SJSA1 (cell line): Measurements from ENCODE around the gene CNIH2. TPM values are rescaled to one million over a fixed set of nuclear protein-coding genes. Genes with fewer than 3 reads are reported as not detected.
"Not testable (repeated sequence)": the region's sequence is repeated elsewhere in the genome, so short reads cannot be mapped to it uniquely, and the experiment has no call there.

Experiments used
- DNase-seq, 2 experiments: peaks; one replicate each; pipeline ENCODE4 v3.0.0-alpha.2; 2015 to 2020; ENCODE audit warnings: low spot score in 2 of 2, low read depth in 1 of 2
- H3K27ac ChIP-seq: fragments of 250-450 bp; sonication (Bioruptor Pico); 2 replicates; pipeline ENCODE4 v1.5.1; 2020; ENCODE audit warnings: mild to moderate bottlenecking, moderate library complexity
- H3K27me3 ChIP-seq: fragments of 250-450 bp; sonication (Bioruptor Pico); replicated peaks from 2 replicates; pipeline ENCODE4 v1.5.1; 2020; ENCODE audit warnings: mild to moderate bottlenecking, moderate library complexity
- H3K36me3 ChIP-seq: fragments of 250-450 bp; sonication (Bioruptor Pico); 2 replicates; pipeline ENCODE4 v1.5.1; 2020; ENCODE audit warnings: mild to moderate bottlenecking
- H3K4me1 ChIP-seq: fragments of 250-450 bp; sonication (Bioruptor Pico); replicated peaks from 2 replicates; pipeline ENCODE4 v1.6.1; 2021; ENCODE audit warnings: mild to moderate bottlenecking
- H3K4me3 ChIP-seq: fragments of 250-450 bp; sonication (Bioruptor Pico); 2 replicates; pipeline ENCODE4 v1.5.1; 2020; ENCODE audit warnings: mild to moderate bottlenecking
- H3K9me3 ChIP-seq: fragments of 250-450 bp; sonication (Bioruptor Pico); replicated peaks from 2 replicates; pipeline ENCODE4 v1.5.1; 2020; ENCODE audit warnings: mild to moderate bottlenecking
- total RNA-seq: library from RNA; depleted of rRNA; stranded (reverse); fragments of >200 nt; shearing (Covaris generic); gene quantifications from 2 replicates; pipeline ENCODE4 v1.2.3, GENCODE V29; 2014

CNIH2 gene
- total RNA-seq, 1 experiment from 2014 or later, result 2.8 TPM

GRCh38 chr11:66313321-66314185 lies 35.6 kb downstream of the CNIH2 start:
- H3K27me3 ChIP-seq, result no peaks in the 10 kb centered on the region
- H3K36me3 ChIP-seq, result peaks cover 54% of the 10 kb centered on the region
- peaks cover 64% of the 10 kb centered on the region for H3K4me1 ChIP-seq
- H3K9me3 ChIP-seq, result peaks cover 6% of the 10 kb centered on the region; the same call in 1 of the 2 replicates
- H3K4me3 ChIP-seq, result peak overlapping the region; percentile 73
- H3K27ac ChIP-seq, result peak overlapping the region; percentile 75
- peak in 1 of 2 experiments; percentile 94 for DNase-seq

DNA sequence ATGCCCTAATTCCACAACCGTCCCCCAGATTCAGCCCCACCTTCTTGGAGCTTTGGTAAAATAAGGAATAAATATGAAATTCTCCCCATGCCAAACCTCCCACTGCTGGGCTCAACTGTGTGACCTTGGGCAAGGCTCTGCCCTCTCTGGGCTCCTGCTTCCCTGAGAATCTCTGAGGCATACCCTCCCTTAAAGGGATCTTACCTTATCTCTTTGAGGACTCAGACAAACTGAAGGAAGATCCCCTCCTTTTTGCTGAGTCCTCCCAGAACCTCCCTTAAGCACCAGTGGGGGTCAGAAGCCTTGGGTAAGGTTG lies 36.2 kb downstream of the CNIH2 start:
- peaks cover 6% of the 10 kb centered on the region; the same call in 1 of the 2 replicates for H3K9me3 ChIP-seq
- H3K27me3 ChIP-seq, result no peaks in the 10 kb centered on the region
- no peak for DNase-seq
- H3K27ac ChIP-seq, result peak overlapping the region; percentile 75
- H3K36me3 ChIP-seq, result peaks cover 54% of the 10 kb centered on the region
- H3K4me1 ChIP-seq, result peaks cover 70% of the 10 kb centered on the region
- H3K4me3 ChIP-seq, result peak overlapping the region; percentile 73

- H3K9me3 ChIP-seq, result peaks cover 6% of the 10 kb centered on the region; the same call in 1 of the 2 replicates
- H3K27me3 ChIP-seq, result no peaks in the 10 kb centered on the region
- peak overlapping the region; percentile 73 for H3K4me3 ChIP-seq
- H3K4me1 ChIP-seq, result peaks cover 73% of the 10 kb centered on the region
- H3K27ac ChIP-seq, result peak overlapping the region; percentile 94
- H3K36me3 ChIP-seq, result peaks cover 54% of the 10 kb centered on the region
- DNase-seq, result peak; percentile 50 to 62
Observed at GRCh38 chr11:66314561-66315497, 36.9 kb downstream of the CNIH2 start.

DNA sequence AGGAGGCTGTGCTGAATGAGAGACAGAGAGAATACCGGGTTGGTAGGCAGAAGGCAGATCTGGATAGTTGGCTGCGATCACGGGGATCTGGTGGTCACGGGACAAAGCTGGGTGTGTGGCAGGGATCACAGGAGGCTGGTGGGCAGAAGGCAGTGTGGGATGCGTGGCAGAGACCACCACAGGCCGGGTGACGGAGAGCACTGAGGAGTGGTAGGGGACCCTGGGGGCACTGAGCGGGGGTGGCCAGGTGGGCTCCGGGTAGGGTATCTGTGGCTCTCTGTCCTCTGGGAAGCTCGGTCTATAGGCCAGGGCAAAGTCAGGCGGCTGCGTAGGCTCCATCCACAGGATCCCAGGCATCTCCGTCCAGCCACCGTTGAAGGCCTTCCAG lies 37.5 kb downstream of the CNIH2 start:
- Histone ChIP-seq H3K4me1 (peaks cover 73% of the 10 kb centered on the region), H3K9me3 (peaks cover 6% of the 10 kb centered on the region; the same call in 1 of the 2 replicates)
- DNase-seq, result peak in 1 of 2 experiments; percentile 48

GRCh38 chr11:66315921-66316811 lies 38.2 kb downstream of the CNIH2 start:
- peaks cover 6% of the 10 kb centered on the region; the same call in 1 of the 2 replicates for H3K9me3 ChIP-seq
- H3K27me3 ChIP-seq, result no peaks in the 10 kb centered on the region
- H3K4me3 ChIP-seq, result peak overlapping the region; percentile 73
- peak; percentile 71 to 82 for DNase-seq
- H3K4me1 ChIP-seq, result peaks cover 73% of the 10 kb centered on the region
- H3K36me3 ChIP-seq, result peaks cover 50% of the 10 kb centered on the region
- peak overlapping the region; percentile 94 for H3K27ac ChIP-seq

More for the DNA sequence above, 37.5 kb downstream of the CNIH2 start:
- Histone ChIP-seq H3K27ac (peak overlapping the region; percentile 94), H3K27me3 (no peaks in the 10 kb centered on the region), H3K4me3 (peak overlapping the region; percentile 73), H3K36me3 (peaks cover 52% of the 10 kb centered on the region)

- Histone ChIP-seq H3K27me3 (no peaks in the 10 kb centered on the region), H3K4me3 (peak within 1 kb of the TSS; percentile 73), H3K27ac (peak within 1 kb of the TSS; percentile 94), H3K4me1 (peaks cover 69% of the 10 kb centered on the region), H3K9me3 (peaks cover 6% of the 10 kb centered on the region; the same call in 1 of the 2 replicates), H3K36me3 (peaks cover 45% of the 10 kb centered on the region)
- peak; percentile 93 to 96 for DNase-seq
Observed at GRCh38 chr11:66316849-66317251, 38.9 kb downstream of the CNIH2 start, which contains the start of gene CD248. Gene CD248 (minus strand): TSS chr11:66317044. CDS start chr11:66317027, 17 bp downstream.

DNA sequence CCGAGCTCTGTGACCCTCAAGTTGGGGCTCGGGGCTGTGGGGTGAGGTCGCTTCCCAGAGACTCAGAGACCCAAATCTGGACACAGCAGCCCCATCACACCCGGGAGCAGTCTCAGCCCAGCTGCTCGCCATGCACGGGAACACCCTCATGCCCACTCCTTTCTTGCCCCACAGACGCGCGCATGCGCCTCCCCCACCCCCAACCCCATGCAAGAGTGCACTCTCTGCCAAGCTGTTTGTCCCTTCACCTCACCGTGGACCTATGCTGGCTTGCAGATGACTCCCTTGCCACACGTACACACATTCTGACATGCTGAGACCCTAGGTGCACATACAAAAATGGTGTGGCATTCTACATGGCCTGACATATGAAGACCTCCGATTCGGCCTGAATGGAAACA lies 39.3 kb downstream of the CNIH2 start:
- Histone ChIP-seq H3K27me3 (no peaks in the 10 kb centered on the region), H3K4me3 (peak overlapping the region; percentile 73), H3K27ac (peak overlapping the region; percentile 94), H3K36me3 (peaks cover 40% of the 10 kb centered on the region), H3K9me3 (peaks cover 6% of the 10 kb centered on the region; the same call in 1 of the 2 replicates), H3K4me1 (peaks cover 64% of the 10 kb centered on the region)
- DNase-seq, result peak; percentile 89 to 94

DNA sequence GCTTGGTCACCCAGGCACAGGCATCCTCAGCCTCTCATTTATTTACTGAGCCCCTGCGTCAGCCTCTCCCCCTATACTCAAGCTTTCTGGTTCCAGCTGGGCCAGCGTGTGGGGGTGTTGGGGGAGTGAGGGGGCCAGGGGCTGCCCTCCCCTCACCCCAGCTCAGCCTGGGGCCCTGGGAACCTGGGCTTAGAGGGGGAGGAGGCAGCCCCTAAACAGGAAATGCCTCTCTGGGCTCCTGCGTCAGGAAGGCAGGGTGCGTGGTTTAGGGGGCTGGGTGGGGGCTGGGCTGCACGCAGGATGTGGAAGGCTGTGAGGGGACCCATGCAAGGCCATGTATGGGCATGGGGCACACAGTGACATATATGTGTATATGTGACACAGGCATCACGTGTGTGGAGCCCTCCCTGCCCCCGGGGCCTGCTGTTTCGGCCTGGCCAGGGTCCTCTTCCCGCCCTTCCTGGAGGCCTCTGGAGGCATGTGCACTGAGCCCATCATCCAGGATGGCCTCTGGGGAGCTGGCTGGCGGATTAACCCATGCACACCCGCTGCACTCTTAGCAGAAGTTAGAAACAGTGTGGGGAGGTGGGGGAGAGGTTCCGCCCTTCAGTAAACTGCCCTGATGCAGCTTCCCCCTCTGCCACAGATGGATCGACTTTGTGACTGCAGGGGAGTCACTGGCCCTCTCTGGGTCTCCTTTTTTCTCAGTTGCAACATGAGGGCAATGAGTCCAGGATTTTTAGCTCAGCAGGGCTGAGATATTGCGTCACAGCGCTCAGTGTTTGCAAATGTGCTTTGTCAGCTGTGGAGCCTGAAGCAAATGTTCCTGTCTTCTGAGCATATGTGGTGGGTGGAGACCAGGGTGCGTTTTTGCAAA lies 40.0 kb downstream of the CNIH2 start:
- peaks cover 6% of the 10 kb centered on the region; the same call in 1 of the 2 replicates for H3K9me3 ChIP-seq
- DNase-seq, result peak; percentile 86 to 89
- H3K4me3 ChIP-seq, result peak overlapping the region; percentile 73
- peaks cover 39% of the 10 kb centered on the region for H3K36me3 ChIP-seq
- peaks cover 62% of the 10 kb centered on the region for H3K4me1 ChIP-seq
- H3K27ac ChIP-seq, result peak overlapping the region; percentile 94
- no peaks in the 10 kb centered on the region for H3K27me3 ChIP-seq

DNA sequence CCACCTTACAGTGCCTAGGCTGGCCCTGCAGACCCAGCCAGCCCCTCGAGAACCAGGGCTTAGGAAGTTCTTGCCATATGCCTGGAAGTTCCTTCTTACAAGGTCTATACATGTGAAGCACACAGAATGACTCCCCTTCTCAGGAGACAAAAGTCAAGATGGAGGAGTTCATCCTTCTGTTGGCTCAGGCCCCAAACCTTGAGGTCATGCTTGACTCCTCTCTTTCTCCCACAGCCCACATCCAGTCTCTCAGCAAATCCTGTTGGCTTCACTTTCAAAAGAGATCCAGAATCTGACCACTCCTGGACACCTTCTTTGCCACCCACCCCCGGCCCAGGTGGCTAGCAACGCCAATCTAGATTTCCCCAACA lies 40.6 kb downstream of the CNIH2 start:
- DNase-seq, result no peak

GRCh38 chr11:66320289-66320688 lies 42.3 kb downstream of the CNIH2 start:
- H3K27me3 ChIP-seq, H3K4me3 ChIP-seq, H3K27ac ChIP-seq, DNase-seq, H3K9me3 ChIP-seq: not testable (repeated sequence)
- H3K4me1 ChIP-seq, result peaks cover 61% of the 10 kb centered on the region
- H3K36me3 ChIP-seq, result peaks cover 16% of the 10 kb centered on the region

More for the DNA sequence above, 40.6 kb downstream of the CNIH2 start:
- peaks cover 6% of the 10 kb centered on the region; the same call in 1 of the 2 replicates for H3K9me3 ChIP-seq
- peaks cover 33% of the 10 kb centered on the region for H3K36me3 ChIP-seq
- H3K27me3 ChIP-seq, result no peaks in the 10 kb centered on the region
- peaks cover 60% of the 10 kb centered on the region for H3K4me1 ChIP-seq
- H3K4me3 ChIP-seq, result no peak overlapping the region
- H3K27ac ChIP-seq, result peak overlapping the region; percentile 94

GRCh38 chr11:66320748-66321147 lies 42.8 kb downstream of the CNIH2 start:
- H3K9me3 ChIP-seq, H3K4me3 ChIP-seq, H3K27me3 ChIP-seq, H3K27ac ChIP-seq, DNase-seq: not testable (repeated sequence)
- Histone ChIP-seq H3K36me3 (peaks cover 11% of the 10 kb centered on the region), H3K4me1 (peaks cover 61% of the 10 kb centered on the region)

GRCh38 chr11:66321606-66322005 lies 43.6 kb downstream of the CNIH2 start:
- peaks cover 1% of the 10 kb centered on the region; the same call in 1 of the 2 replicates for H3K9me3 ChIP-seq
- H3K36me3 ChIP-seq, result peaks cover 2% of the 10 kb centered on the region
- peaks cover 60% of the 10 kb centered on the region for H3K4me1 ChIP-seq
- DNase-seq, result no peak
- no peaks in the 10 kb centered on the region for H3K27me3 ChIP-seq
- H3K4me3 ChIP-seq, result no peak overlapping the region
- no peak overlapping the region for H3K27ac ChIP-seq
